ENCODE data around the gene HEYL. TPM values are rescaled to one million over a fixed set of nuclear protein-coding genes. Genes with fewer than 3 reads are reported as not detected.

HEYL gene
- total and polyA plus RNA-seq, 8 donors, result 0.45 to 6.0 (median 3.4) TPM; not detected in 1

DNA sequence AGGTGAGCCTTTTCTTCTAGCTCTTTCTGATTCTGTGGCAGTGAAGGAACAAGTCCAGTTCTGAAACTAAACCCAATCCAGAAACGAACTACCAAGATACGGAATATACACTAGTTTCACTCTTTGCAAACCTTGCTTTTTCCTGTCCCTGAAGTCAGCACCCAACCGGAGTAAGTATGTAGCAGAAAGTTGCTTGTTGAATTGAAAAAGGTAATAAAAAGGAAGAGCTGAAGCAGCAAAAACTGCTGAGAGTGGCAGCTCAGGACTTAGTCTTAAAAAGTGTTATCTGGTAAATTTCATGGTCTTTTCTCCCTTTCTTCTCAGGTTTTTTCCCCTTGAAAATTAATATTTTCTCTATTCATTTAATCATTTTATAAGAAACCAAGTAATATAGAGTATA is 41.9 kb upstream of the HEYL start:
- Histone ChIP-seq H3K27ac (no peak overlapping the region), H3K4me1 (peaks cover 0 to 7% (median 3%) of the 10 kb centered on the region in 4 donors), H3K27me3 (peaks cover 0 to 57% (median 35%) of the 10 kb centered on the region in 3 donors), H3K9me3 (no peaks in the 10 kb centered on the region), H3K36me3 (no peaks in the 10 kb centered on the region), H3K4me3 (no peak overlapping the region)
- no peak for DNase-seq
- intact Hi-C loops (cut with DNase I; ENCODE audit: low total_unique reads), result no loop called here
- TF ChIP-seq EP300 (IDR thresholded peaks at IDR 0.05) (no peak), POLR2A (IDR thresholded peaks at IDR 0.05) (no peak), POLR2AphosphoS5 (IDR thresholded peaks at IDR 0.05) (no peak)
- TF ChIP-seq, protein P1, sequence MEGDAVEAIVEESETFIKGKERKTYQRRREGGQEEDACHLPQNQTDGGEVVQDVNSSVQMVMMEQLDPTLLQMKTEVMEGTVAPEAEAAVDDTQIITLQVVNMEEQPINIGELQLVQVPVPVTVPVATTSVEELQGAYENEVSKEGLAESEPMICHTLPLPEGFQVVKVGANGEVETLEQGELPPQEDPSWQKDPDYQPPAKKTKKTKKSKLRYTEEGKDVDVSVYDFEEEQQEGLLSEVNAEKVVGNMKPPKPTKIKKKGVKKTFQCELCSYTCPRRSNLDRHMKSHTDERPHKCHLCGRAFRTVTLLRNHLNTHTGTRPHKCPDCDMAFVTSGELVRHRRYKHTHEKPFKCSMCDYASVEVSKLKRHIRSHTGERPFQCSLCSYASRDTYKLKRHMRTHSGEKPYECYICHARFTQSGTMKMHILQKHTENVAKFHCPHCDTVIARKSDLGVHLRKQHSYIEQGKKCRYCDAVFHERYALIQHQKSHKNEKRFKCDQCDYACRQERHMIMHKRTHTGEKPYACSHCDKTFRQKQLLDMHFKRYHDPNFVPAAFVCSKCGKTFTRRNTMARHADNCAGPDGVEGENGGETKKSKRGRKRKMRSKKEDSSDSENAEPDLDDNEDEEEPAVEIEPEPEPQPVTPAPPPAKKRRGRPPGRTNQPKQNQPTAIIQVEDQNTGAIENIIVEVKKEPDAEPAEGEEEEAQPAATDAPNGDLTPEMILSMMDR (IDR thresholded peaks at IDR 0.05), result no peak
- WGBS, 5 donors, result 65 to 81% (median 72%) methylated on average over 3 of the region's 3 CpGs

DNA sequence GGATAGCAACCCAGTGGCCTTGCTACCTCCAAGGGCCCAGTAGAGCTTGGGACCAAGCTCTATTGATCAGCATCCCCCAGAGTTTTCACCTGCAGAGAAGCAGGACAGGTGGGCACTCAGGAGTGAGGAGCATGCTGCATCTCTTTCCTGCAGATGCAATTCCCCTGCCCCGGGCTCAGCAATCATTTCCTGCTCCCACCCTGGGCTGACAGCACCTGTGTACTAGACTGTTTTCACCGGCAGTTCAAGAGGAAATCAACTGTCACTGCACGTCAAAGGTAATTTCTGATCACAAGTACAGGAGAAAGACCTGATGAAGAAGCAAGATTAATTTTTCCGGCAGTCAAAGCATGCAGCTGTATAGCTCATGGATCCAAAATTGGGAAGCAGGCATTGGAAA is 41.3 kb upstream of the HEYL start:
- Histone ChIP-seq H3K9me3 (no peaks in the 10 kb centered on the region), H3K27ac (no peak overlapping the region), H3K27me3 (peaks cover 0 to 54% (median 35%) of the 10 kb centered on the region in 3 donors), H3K4me3 (no peak overlapping the region), H3K4me1 (peaks cover 0 to 7% (median 3%) of the 10 kb centered on the region in 4 donors), H3K36me3 (no peaks in the 10 kb centered on the region)
- 58 to 75% (median 62%) methylated on average over 4 of the region's 4 CpGs for WGBS, 5 donors
- TF ChIP-seq, protein P1 (IDR thresholded peaks at IDR 0.05), result no peak
- TF ChIP-seq POLR2AphosphoS5 (IDR thresholded peaks at IDR 0.05), result no peak
- no peak for TF ChIP-seq EP300 (IDR thresholded peaks at IDR 0.05)
- no peak for DNase-seq
- intact Hi-C loops (cut with DNase I; ENCODE audit: low total_unique reads), result no loop called here

DNA sequence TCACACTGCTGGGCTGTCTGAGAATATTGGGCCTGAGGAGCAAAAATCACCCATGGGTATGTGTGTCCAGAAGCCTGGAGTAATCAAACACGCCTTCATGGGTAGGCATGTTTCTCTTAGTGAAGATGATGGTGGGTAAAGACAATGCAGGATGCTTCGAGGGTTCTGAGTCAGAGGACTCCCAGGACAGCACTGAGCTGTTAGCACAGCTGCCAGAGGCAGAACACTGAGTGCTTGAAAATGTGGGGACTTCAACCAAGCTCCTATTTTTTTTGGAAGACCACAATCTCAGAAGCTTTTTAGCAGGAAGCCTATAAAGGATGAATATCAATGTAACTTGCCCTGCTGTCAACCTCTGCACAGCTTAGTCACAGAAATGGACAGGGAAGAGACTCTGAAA is 40.4 kb upstream of the HEYL start:
- no peak for DNase-seq
- Histone ChIP-seq H3K27ac (no peak overlapping the region), H3K36me3 (no peaks in the 10 kb centered on the region), H3K4me1 (peaks cover 0 to 7% (median 3%) of the 10 kb centered on the region in 4 donors), H3K9me3 (no peaks in the 10 kb centered on the region), H3K4me3 (no peak overlapping the region), H3K27me3 (peaks cover 0 to 51% (median 30%) of the 10 kb centered on the region in 3 donors)
- intact Hi-C loops (cut with DNase I; ENCODE audit: low total_unique reads), result no loop called here
- WGBS, 5 donors, result 47 to 73% (median 57%) methylated on average over 2 of the region's 2 CpGs
- TF ChIP-seq, protein P1 (IDR thresholded peaks at IDR 0.05), result no peak
- TF ChIP-seq EP300 (IDR thresholded peaks at IDR 0.05), result no peak
- no peak for TF ChIP-seq POLR2A (IDR thresholded peaks at IDR 0.05)
- TF ChIP-seq POLR2AphosphoS5 (IDR thresholded peaks at IDR 0.05), result no peak

DNA sequence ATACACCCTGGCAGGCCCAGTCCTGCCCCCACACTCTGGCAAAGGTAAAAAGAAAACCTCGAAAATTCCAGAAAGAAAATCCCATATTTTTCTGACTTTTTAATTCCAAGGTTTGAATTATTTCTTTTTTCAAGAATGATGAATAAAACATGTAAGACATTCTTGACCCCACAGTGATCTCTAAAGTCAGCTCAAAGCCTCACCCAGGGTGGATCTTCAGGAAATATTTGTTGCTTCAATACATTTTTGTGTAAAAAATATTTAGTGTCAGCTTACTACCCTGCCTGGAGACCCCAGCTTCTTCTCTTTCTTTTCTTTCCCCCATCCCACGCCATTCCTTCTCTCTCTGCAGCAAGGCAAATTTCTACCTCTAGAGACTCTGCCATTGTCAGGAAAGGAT is 39.4 kb upstream of the HEYL start:
- Histone ChIP-seq H3K4me1 (peaks cover 0 to 4% (median 2%) of the 10 kb centered on the region in 4 donors), H3K27ac (no peak overlapping the region), H3K27me3 (peaks cover 0 to 46% (median 22%) of the 10 kb centered on the region in 3 donors), H3K9me3 (no peaks in the 10 kb centered on the region), H3K4me3 (no peak overlapping the region), H3K36me3 (no peaks in the 10 kb centered on the region)
- no peak for DNase-seq
- intact Hi-C loops (cut with DNase I; ENCODE audit: low total_unique reads), result no loop called here
- TF ChIP-seq, protein P1 (IDR thresholded peaks at IDR 0.05), result no peak
- TF ChIP-seq POLR2A (IDR thresholded peaks at IDR 0.05) (no peak), POLR2AphosphoS5 (IDR thresholded peaks at IDR 0.05) (no peak), EP300 (IDR thresholded peaks at IDR 0.05) (no peak)
- 66 to 79% (median 72%) methylated on average over 2 of the region's 2 CpGs for WGBS, 5 donors
